ACC112 (cell line): Measurements from ENCODE around the gene GRIA4.
A peak's percentile ranks its signal among the peaks of the same experiment; 100 is the strongest.

Experiments used
- H2AFZ ChIP-seq: fragments of 200-600 bp; sonication (generic); one replicate; pipeline ENCODE4 v1.6.0; 2017; ENCODE audit warnings: antibody characterized with exemption, low read length; ENCODE audit not compliant: unreplicated experiment
- H3K27ac ChIP-seq: fragments of 200-600 bp; sonication (generic); 2 replicates; pipeline ENCODE4 v1.5.1; 2014; ENCODE audit warnings: low read depth, mild to moderate bottlenecking, antibody characterized with exemption, low read length, moderate library complexity
- H3K27me3 ChIP-seq: fragments of 200-600 bp; sonication (generic); 2 replicates; pipeline ENCODE4 v1.6.1; 2014; ENCODE audit warnings: mild to moderate bottlenecking, antibody characterized with exemption, low read length, moderate library complexity, mixed read lengths; ENCODE audit not compliant: insufficient read depth
- H3K36me3 ChIP-seq: fragments of 200-600 bp; sonication (generic); 2 replicates; pipeline ENCODE4 v1.6.1; 2016; ENCODE audit warnings: mild to moderate bottlenecking, antibody characterized with exemption, low read length, moderate library complexity, mixed read lengths; ENCODE audit not compliant: insufficient read depth
- H3K4me1 ChIP-seq: fragments of 200-600 bp; sonication (generic); one replicate; pipeline ENCODE4 v1.6.1; 2016; ENCODE audit warnings: low read length, mixed read lengths; ENCODE audit not compliant: insufficient read depth, unreplicated experiment, control insufficient read depth
- H3K4me3 ChIP-seq: fragments of 200-600 bp; sonication (generic); 2 replicates; pipeline ENCODE4 v1.5.1; 2014; ENCODE audit warnings: mild to moderate bottlenecking, low read depth, low read length
- H3K79me2 ChIP-seq: fragments of 200-600 bp; sonication (generic); one replicate; pipeline ENCODE4 v1.6.0; 2016; ENCODE audit warnings: low read length; ENCODE audit not compliant: control insufficient read depth, unreplicated experiment, insufficient read depth

The GRIA4 gene

GRCh38 chr11:105911454-105911853 is 301.6 kb downstream of the GRIA4 start:
- H3K27me3 ChIP-seq, result no peaks in the 10 kb centered on the region
- H2AFZ ChIP-seq, result no peak overlapping the region
- H3K79me2 ChIP-seq, result no peaks in the 10 kb centered on the region

GRCh38 chr11:105912666-105913065 is 302.8 kb downstream of the GRIA4 start:
- no peaks in the 10 kb centered on the region for H3K27me3 ChIP-seq

More at GRCh38 chr11:105911454-105911853, 301.6 kb downstream of the GRIA4 start:
- H3K4me1 ChIP-seq, result peaks cover 9% of the 10 kb centered on the region
- no peak overlapping the region for H3K27ac ChIP-seq
- no peaks in the 10 kb centered on the region for H3K36me3 ChIP-seq
- no peak overlapping the region for H3K4me3 ChIP-seq

GRCh38 chr11:105915021-105915420 is 305.1 kb downstream of the GRIA4 start:
- H3K4me1 ChIP-seq, result peaks cover 6% of the 10 kb centered on the region
- H3K27me3 ChIP-seq, result no peaks in the 10 kb centered on the region
- H3K36me3 ChIP-seq, result no peaks in the 10 kb centered on the region
- H3K4me3 ChIP-seq, result no peak overlapping the region
- H2AFZ ChIP-seq, result peak overlapping the region; percentile 43
- no peaks in the 10 kb centered on the region for H3K79me2 ChIP-seq
- no peak overlapping the region for H3K27ac ChIP-seq

More at GRCh38 chr11:105912666-105913065, 302.8 kb downstream of the GRIA4 start:
- Histone ChIP-seq H3K4me3 (no peak overlapping the region), H2AFZ (no peak overlapping the region), H3K4me1 (peaks cover 9% of the 10 kb centered on the region), H3K79me2 (no peaks in the 10 kb centered on the region), H3K27ac (no peak overlapping the region), H3K36me3 (no peaks in the 10 kb centered on the region)

- Histone ChIP-seq H3K4me3 (no peak overlapping the region), H3K79me2 (no peaks in the 10 kb centered on the region), H3K36me3 (no peaks in the 10 kb centered on the region), H3K4me1 (peaks cover under 1% of the 10 kb centered on the region), H3K27ac (no peak overlapping the region), H3K27me3 (no peaks in the 10 kb centered on the region), H2AFZ (no peak overlapping the region)
Observed at GRCh38 chr11:105918039-105918438, 308.2 kb downstream of the GRIA4 start.

GRCh38 chr11:105918600-105918999 is 308.7 kb downstream of the GRIA4 start:
- H3K27me3 ChIP-seq, result no peaks in the 10 kb centered on the region
- H3K27ac ChIP-seq, result no peak overlapping the region
- peaks cover 6% of the 10 kb centered on the region for H3K4me1 ChIP-seq
- no peaks in the 10 kb centered on the region for H3K79me2 ChIP-seq
- H3K4me3 ChIP-seq, result no peak overlapping the region
- H2AFZ ChIP-seq, result no peak overlapping the region
- H3K36me3 ChIP-seq, result no peaks in the 10 kb centered on the region

- Histone ChIP-seq H3K4me1 (peaks cover 13% of the 10 kb centered on the region), H3K27ac (peak overlapping the region; percentile 47), H3K27me3 (no peaks in the 10 kb centered on the region), H2AFZ (peak overlapping the region; percentile 94), H3K79me2 (no peaks in the 10 kb centered on the region), H3K4me3 (peak overlapping the region; percentile 57), H3K36me3 (no peaks in the 10 kb centered on the region)
Observed at GRCh38 chr11:105923252-105923651, 313.4 kb downstream of the GRIA4 start.

- H3K4me3 ChIP-seq, result peak overlapping the region; percentile 57
- no peaks in the 10 kb centered on the region for H3K27me3 ChIP-seq
- H3K79me2 ChIP-seq, result no peaks in the 10 kb centered on the region
- H3K27ac ChIP-seq, result peak overlapping the region; percentile 47
- H3K4me1 ChIP-seq, result peaks cover 13% of the 10 kb centered on the region
- H2AFZ ChIP-seq, result peak overlapping the region; percentile 94
- H3K36me3 ChIP-seq, result no peaks in the 10 kb centered on the region
Observed at GRCh38 chr11:105923807-105924206, 313.9 kb downstream of the GRIA4 start.

GRCh38 chr11:105929084-105929955 is 319.4 kb downstream of the GRIA4 start:
- H3K27me3 ChIP-seq, result no peaks in the 10 kb centered on the region
- H2AFZ ChIP-seq, result peak overlapping the region; percentile 90
- no peaks in the 10 kb centered on the region for H3K36me3 ChIP-seq
- H3K4me3 ChIP-seq, result peak overlapping the region; percentile 14; the same call in 1 of the 2 replicates
- H3K27ac ChIP-seq, result no peak overlapping the region
- peaks cover 12% of the 10 kb centered on the region for H3K4me1 ChIP-seq
- no peaks in the 10 kb centered on the region for H3K79me2 ChIP-seq

- Histone ChIP-seq H3K27ac (no peak overlapping the region), H3K4me1 (peaks cover 40% of the 10 kb centered on the region), H2AFZ (no peak overlapping the region), H3K36me3 (no peaks in the 10 kb centered on the region), H3K27me3 (no peaks in the 10 kb centered on the region), H3K4me3 (no peak overlapping the region), H3K79me2 (no peaks in the 10 kb centered on the region)
Observed at GRCh38 chr11:105933695-105934094, 323.8 kb downstream of the GRIA4 start.

- Histone ChIP-seq H3K27me3 (no peaks in the 10 kb centered on the region), H3K4me3 (no peak overlapping the region), H3K4me1 (peaks cover 28% of the 10 kb centered on the region), H2AFZ (peak overlapping the region; percentile 35), H3K79me2 (no peaks in the 10 kb centered on the region), H3K36me3 (no peaks in the 10 kb centered on the region), H3K27ac (peak overlapping the region; percentile 86; the same call in 1 of the 2 replicates)
Observed at GRCh38 chr11:105935791-105936190, 325.9 kb downstream of the GRIA4 start.

GRCh38 chr11:105937331-105937730 is 327.5 kb downstream of the GRIA4 start:
- peak overlapping the region; percentile 86 for H3K27ac ChIP-seq

More at GRCh38 chr11:105937331-105937730, 327.5 kb downstream of the GRIA4 start:
- no peaks in the 10 kb centered on the region for H3K27me3 ChIP-seq
- H3K79me2 ChIP-seq, result no peaks in the 10 kb centered on the region
- H2AFZ ChIP-seq, result no peak overlapping the region
- peaks cover 28% of the 10 kb centered on the region for H3K4me1 ChIP-seq
- no peaks in the 10 kb centered on the region for H3K36me3 ChIP-seq
- H3K4me3 ChIP-seq, result 0 out of 2 replicates have a peak overlapping the region, but pooled peaks have one; percentile 25
